HCT116 (cell line): ENCODE measurements around the gene SLC35B2. TPM values are rescaled to one million over a fixed set of nuclear protein-coding genes. Genes with fewer than 3 reads are reported as not detected.

Source experiments
- ATAC-seq: fragments of 200-7000 bp; cut with Tn5 transposase; 2 replicates; pipeline ENCODE4 v1.9.1; 2020; ENCODE audit warnings: mild to moderate bottlenecking, moderate library complexity
- BruUV-seq: library from RNA; stranded (reverse); fragments of 400-500 nt; replicated peaks from 2 replicates; lab custom pipeline; 2021; lab: Mats Ljungman, UMichigan
- CTCF ChIA-PET: fragments of 300-600 bp; sonication (Branson Sonifier 250); formaldehyde crosslinking; loops from one replicate; lab custom pipeline; 2021; ENCODE audit warnings: antibody characterized with exemption; lab: Charles Lee
- POLR2A ChIA-PET: fragments of 300-600, 350-600 bp; sonication (Branson Sonifier 250); formaldehyde crosslinking; loops from one replicate; lab custom pipeline; 2021; ENCODE audit warnings: antibody characterized with exemption; lab: Charles Lee
- RAD21 ChIA-PET, 2 experiments: fragments of 300-600 bp; sonication (Branson Sonifier 250); formaldehyde crosslinking; loops; one replicate each; lab custom pipeline; 2023; ENCODE audit warnings: low total read pairs in 2 of 2; ENCODE audit not compliant: uncharacterized antibody in 2 of 2, unreplicated experiment in 2 of 2, low non-redundant PET in 1 of 2; lab: Charles Lee
- DNase-seq: peaks from one replicate; pipeline ENCODE4 v3.0.0-alpha.2; 2010; ENCODE audit warnings: low read depth, low spot score
- H2AFZ ChIP-seq: fragments of 200-600 bp; shearing (Covaris generic), sonication (generic); 2 replicates; pipeline ENCODE4 v1.6.1; 2017; ENCODE audit warnings: low read depth, mixed run types, mixed read lengths, antibody characterized with exemption, low read length; ENCODE audit not compliant: poor library complexity, severe bottlenecking
- H3K27ac ChIP-seq: 2 replicates; pipeline ENCODE4 v1.5.1; 2012; ENCODE audit warnings: low read depth, low read length
- H3K27me3 ChIP-seq: fragments of 200-600 bp; sonication (generic); 2 replicates; pipeline ENCODE4 v1.6.1; 2016; ENCODE audit warnings: mixed run types, low read length, mixed read lengths; ENCODE audit not compliant: insufficient read depth
- H3K36me3 ChIP-seq, 2 experiments: fragments of 200-500 bp in 1 of 2; fragments of 200-600 bp in 1 of 2; sonication (Bioruptor generic) in 1 of 2; sonication (generic) in 1 of 2; 2 replicates each; pipeline versions ENCODE4 v1.5.1 to v1.6.1; 2014 to 2016; ENCODE audit warnings: low read length in 2 of 2, inconsistent platforms in 1 of 2, mixed read lengths in 1 of 2, mixed run types in 1 of 2; ENCODE audit not compliant: insufficient read depth in 2 of 2, control insufficient read depth in 1 of 2
- H3K4me1 ChIP-seq, 2 experiments: fragments of 200-600 bp in 1 of 2; sonication (generic) in 1 of 2; 2 replicates each; pipeline versions ENCODE4 v1.5.1 to v1.6.1; 2012 to 2017; ENCODE audit warnings: low read length in 2 of 2, inconsistent platforms in 1 of 2, mild to moderate bottlenecking in 1 of 2, mixed read lengths in 1 of 2, mixed run types in 1 of 2, moderate library complexity in 1 of 2; ENCODE audit not compliant: insufficient read depth in 2 of 2, control insufficient read depth in 1 of 2
- H3K4me2 ChIP-seq: fragments of 200-600 bp; sonication (generic); 2 replicates; pipeline ENCODE4 v1.6.1; 2017; ENCODE audit warnings: mixed run types, low read length, mixed read lengths
- H3K4me3 ChIP-seq, 2 experiments: fragments of 200-600 bp in 1 of 2; sonication (generic) in 1 of 2; replicated peaks in 1 of 2; 2 replicates each; pipeline ENCODE4 v1.5.1; 2011 to 2016; ENCODE audit warnings: low read length in 2 of 2, control low read depth in 1 of 2, low read depth in 1 of 2, mild to moderate bottlenecking in 1 of 2, mixed read lengths in 1 of 2, mixed run types in 1 of 2
- H3K79me2 ChIP-seq: fragments of 200-600 bp; sonication (generic); 2 replicates; pipeline ENCODE4 v1.6.1; 2017; ENCODE audit warnings: mild to moderate bottlenecking, mixed run types, low read length, moderate library complexity, mixed read lengths; ENCODE audit not compliant: insufficient read depth
- H3K9ac ChIP-seq: fragments of 200-600 bp; sonication (generic); 2 replicates; pipeline ENCODE4 v1.6.1; 2016; ENCODE audit warnings: low read length, mixed read lengths
- H3K9me2 ChIP-seq: fragments of 200-600 bp; sonication (generic), shearing (Covaris generic); 2 replicates; pipeline ENCODE4 v1.6.1; 2017; ENCODE audit warnings: mixed run types, mild to moderate bottlenecking, moderate library complexity; ENCODE audit not compliant: insufficient read depth
- H3K9me3 ChIP-seq, 2 experiments: fragments of 200-500 bp in 1 of 2; fragments of 200-600 bp in 1 of 2; sonication (Bioruptor generic) in 1 of 2; sonication (generic) in 1 of 2; 2 replicates each; pipeline ENCODE4 v1.6.1; 2014 to 2017; ENCODE audit warnings: low read length in 2 of 2, mixed read lengths in 2 of 2, inconsistent platforms in 1 of 2, low read depth in 1 of 2, mild to moderate bottlenecking in 1 of 2, mixed run types in 1 of 2, moderate library complexity in 1 of 2; ENCODE audit not compliant: control insufficient read depth in 1 of 2, insufficient read depth in 1 of 2
- H4K20me1 ChIP-seq: fragments of 200-600 bp; sonication (generic), shearing (Covaris generic); 2 replicates; pipeline ENCODE4 v1.6.1; 2017; ENCODE audit warnings: mixed run types, mild to moderate bottlenecking, moderate library complexity; ENCODE audit not compliant: insufficient read depth
- CEBPB ChIP-seq: IDR thresholded peaks from 2 replicates; pipeline ENCODE4 v1.6.1; 2012; ENCODE audit warnings: low read depth
- EGR1 ChIP-seq: IDR thresholded peaks from 2 replicates; pipeline ENCODE4 v1.6.1; 2012; ENCODE audit warnings: low read depth
- ELF1 ChIP-seq: IDR thresholded peaks from 2 replicates; pipeline ENCODE4 v1.6.1; 2012; ENCODE audit warnings: low read depth, borderline replicate concordance
- EZH2phosphoT487 ChIP-seq: fragments of 200-600 bp; IDR thresholded peaks from 2 replicates; pipeline ENCODE4 v1.6.1; 2018; ENCODE audit warnings: antibody characterized with exemption, borderline replicate concordance
- FOSL1 ChIP-seq: IDR thresholded peaks from 2 replicates; pipeline ENCODE4 v1.6.1; 2012; ENCODE audit warnings: low read depth
- JUND ChIP-seq: IDR thresholded peaks from 2 replicates; pipeline ENCODE4 v1.6.1; 2012
- POLR2A ChIP-seq: IDR thresholded peaks from 2 replicates; pipeline ENCODE4 v1.7.0; 2011; ENCODE audit warnings: borderline replicate concordance; ENCODE audit not compliant: insufficient read depth, insufficient read length; ENCODE audit errors: extremely low read depth
- POLR2AphosphoS5 ChIP-seq: IDR thresholded peaks from 2 replicates; pipeline ENCODE4 v1.6.1; 2011; ENCODE audit warnings: mild to moderate bottlenecking, low read depth, low read length, moderate library complexity
- RAD21 ChIP-seq: IDR thresholded peaks from 2 replicates; pipeline ENCODE4 v1.6.1; 2012; ENCODE audit warnings: low read depth, mild to moderate bottlenecking
- SIN3A ChIP-seq: IDR thresholded peaks from 2 replicates; pipeline ENCODE4 v1.6.1; 2012; ENCODE audit warnings: low read depth
- SRF ChIP-seq: IDR thresholded peaks from 2 replicates; pipeline ENCODE4 v1.6.1; 2012; ENCODE audit warnings: low read depth
- TCF7L2 ChIP-seq: IDR thresholded peaks from 2 replicates; pipeline ENCODE4 v1.7.0; 2011; ENCODE audit warnings: borderline replicate concordance, inconsistent platforms; ENCODE audit not compliant: insufficient read depth, insufficient read length; ENCODE audit errors: extremely low read depth
- YY1 ChIP-seq: IDR thresholded peaks from 2 replicates; pipeline ENCODE4 v1.6.1; 2011; ENCODE audit warnings: low read length, low read depth, moderate library complexity, mild to moderate bottlenecking; ENCODE audit not compliant: insufficient replicate concordance; ENCODE audit errors: extremely low read depth
- ZFX ChIP-seq: fragments of 450-650 bp; IDR thresholded peaks from 2 replicates; pipeline ENCODE4 v1.6.1; 2017
- ZNF274 ChIP-seq: fragments of 200-500 bp; sonication (Bioruptor generic); IDR thresholded peaks from 2 replicates; pipeline ENCODE4 v1.6.1; 2014; ENCODE audit warnings: mild to moderate bottlenecking, low read depth, low read length, inconsistent platforms
- intact Hi-C: fragments of 100-400 bp; cut with micrococcal nuclease; formaldehyde crosslinking; loops from 2 replicates; pipeline ENCODE4 v1.10.0; 2022
- total RNA-seq: library from RNA; stranded (reverse); gene quantifications from one replicate; pipeline ENCODE4 v1.2.1, GENCODE V29; 2021; ENCODE audit not compliant: unreplicated experiment
- TF ChIP-seq, protein P1 (sequence below), 3 experiments: fragments of 200-600 bp in 1 of 3; sonication (generic) in 1 of 3; IDR thresholded peaks in 2 of 3; conservative IDR thresholded peaks in 1 of 3; 2 replicates each; pipeline ENCODE4 v1.5.1; 2012 to 2017; ENCODE audit warnings: low read depth in 2 of 3, low read length in 2 of 3, antibody characterized with exemption in 1 of 3, borderline replicate concordance in 1 of 3, control low read depth in 1 of 3, mild to moderate bottlenecking in 1 of 3, mixed read lengths in 1 of 3, mixed run types in 1 of 3, moderate library complexity in 1 of 3; ENCODE audit not compliant: insufficient read depth in 1 of 3

The SLC35B2 gene
- total RNA-seq, 1 experiment from 2014 or later, result 50.5 TPM

DNA sequence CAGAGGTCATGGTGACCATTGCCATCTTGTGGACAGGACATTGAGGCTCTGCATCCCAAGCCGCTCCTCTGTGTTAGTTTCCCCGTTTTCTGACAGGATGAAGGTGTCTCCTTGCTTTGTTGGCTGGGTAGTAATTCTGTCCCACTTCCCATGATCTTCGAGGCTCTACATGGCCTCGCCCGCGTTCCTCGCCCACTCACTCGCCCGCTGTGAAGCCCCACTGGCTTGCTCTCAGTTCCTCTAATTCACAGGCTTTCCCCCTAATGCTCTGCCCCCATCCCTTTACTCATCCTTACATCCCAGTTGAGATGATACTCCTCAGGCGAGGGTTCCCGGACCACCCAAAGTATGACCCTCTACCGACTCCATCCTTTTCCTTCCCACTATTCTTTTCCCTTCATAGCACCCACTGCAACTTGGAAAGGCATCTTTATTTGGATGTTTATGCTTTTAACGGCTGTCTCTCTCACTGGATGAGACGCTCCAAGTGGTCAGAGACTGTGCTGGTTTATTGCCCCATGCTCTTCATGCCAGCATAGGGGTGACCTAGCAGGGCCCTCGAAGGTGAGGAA is 511 bp upstream of the SLC35B2 start:
- no TSS peak for BruUV-seq
- H3K9me2 ChIP-seq, result no peaks in the 10 kb centered on the region
- H3K79me2 ChIP-seq, result peaks cover 23% of the 10 kb centered on the region
- H3K4me2 ChIP-seq, result peak overlapping the region; percentile 99
- no peak for TF ChIP-seq TCF7L2
- no peak for TF ChIP-seq SIN3A
- TF ChIP-seq EZH2phosphoT487, result no peak
- no peak for TF ChIP-seq RAD21
- TF ChIP-seq EGR1, result no peak
- TF ChIP-seq JUND, result no peak
- no peak for TF ChIP-seq POLR2AphosphoS5
- TF ChIP-seq ZNF274, result no peak
- no peak for TF ChIP-seq POLR2A
- no peak for TF ChIP-seq SRF
- TF ChIP-seq FOSL1, result no peak
- TF ChIP-seq ELF1, result no peak
- TF ChIP-seq ZFX, result no peak
- no peak for TF ChIP-seq YY1
- no peak for TF ChIP-seq CEBPB
- TF ChIP-seq, protein P1, sequence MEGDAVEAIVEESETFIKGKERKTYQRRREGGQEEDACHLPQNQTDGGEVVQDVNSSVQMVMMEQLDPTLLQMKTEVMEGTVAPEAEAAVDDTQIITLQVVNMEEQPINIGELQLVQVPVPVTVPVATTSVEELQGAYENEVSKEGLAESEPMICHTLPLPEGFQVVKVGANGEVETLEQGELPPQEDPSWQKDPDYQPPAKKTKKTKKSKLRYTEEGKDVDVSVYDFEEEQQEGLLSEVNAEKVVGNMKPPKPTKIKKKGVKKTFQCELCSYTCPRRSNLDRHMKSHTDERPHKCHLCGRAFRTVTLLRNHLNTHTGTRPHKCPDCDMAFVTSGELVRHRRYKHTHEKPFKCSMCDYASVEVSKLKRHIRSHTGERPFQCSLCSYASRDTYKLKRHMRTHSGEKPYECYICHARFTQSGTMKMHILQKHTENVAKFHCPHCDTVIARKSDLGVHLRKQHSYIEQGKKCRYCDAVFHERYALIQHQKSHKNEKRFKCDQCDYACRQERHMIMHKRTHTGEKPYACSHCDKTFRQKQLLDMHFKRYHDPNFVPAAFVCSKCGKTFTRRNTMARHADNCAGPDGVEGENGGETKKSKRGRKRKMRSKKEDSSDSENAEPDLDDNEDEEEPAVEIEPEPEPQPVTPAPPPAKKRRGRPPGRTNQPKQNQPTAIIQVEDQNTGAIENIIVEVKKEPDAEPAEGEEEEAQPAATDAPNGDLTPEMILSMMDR (IDR thresholded peaks at IDR 0.05 in 2 of 3, conservative IDR thresholded peaks at IDR 0.05 in 1 of 3; ENCODE audit: borderline replicate concordance in 1 of 3, insufficient read depth in 1 of 3, low read depth in 2 of 3, low read length in 2 of 3), result no peak; a peak in 1 of 6 replicates
- H3K27me3 ChIP-seq, result no peaks in the 10 kb centered on the region
- ChIA-PET RAD21 (no interaction called here), POLR2A (interaction anchor here (1.7 to 3.4 kb wide), 2 partner anchors 11 to 85 kb away, joined by 6 to 74 read pairs; partner anchors contain the start of gene HSP90AB1), CTCF (interaction anchor here (1.3 to 2.0 kb wide), 2 partner anchors 12 to 85 kb away, joined by 8 to 16 read pairs; partner anchors contain the start of gene HSP90AB1)
- H3K4me1 ChIP-seq, result peaks cover 2 to 21% of the 10 kb centered on the region in 2 experiments; a peak in 3 of 4 replicates
- peaks cover 15 to 25% of the 10 kb centered on the region in 2 experiments; a peak in 3 of 4 replicates for H3K36me3 ChIP-seq
- intact Hi-C loops, result loop anchor here (2.0 kb wide), 1 partner anchor 85 kb away; no protein-coding TSS in a partner anchor
- ATAC-seq (no peak), DNase-seq (no peak)
- H2AFZ ChIP-seq, result no peak overlapping the region
- H3K27ac ChIP-seq, result peak overlapping the region; percentile 95
- H3K9me3 ChIP-seq, result no peaks in the 10 kb centered on the region
- peak overlapping the region; percentile 59 to 92 for H3K4me3 ChIP-seq
- peaks cover 20% of the 10 kb centered on the region; the same call in 1 of the 2 replicates for H4K20me1 ChIP-seq
- peak overlapping the region; percentile 93 for H3K9ac ChIP-seq
